ENCODE measurements around the gene CAPN8.

DNA sequence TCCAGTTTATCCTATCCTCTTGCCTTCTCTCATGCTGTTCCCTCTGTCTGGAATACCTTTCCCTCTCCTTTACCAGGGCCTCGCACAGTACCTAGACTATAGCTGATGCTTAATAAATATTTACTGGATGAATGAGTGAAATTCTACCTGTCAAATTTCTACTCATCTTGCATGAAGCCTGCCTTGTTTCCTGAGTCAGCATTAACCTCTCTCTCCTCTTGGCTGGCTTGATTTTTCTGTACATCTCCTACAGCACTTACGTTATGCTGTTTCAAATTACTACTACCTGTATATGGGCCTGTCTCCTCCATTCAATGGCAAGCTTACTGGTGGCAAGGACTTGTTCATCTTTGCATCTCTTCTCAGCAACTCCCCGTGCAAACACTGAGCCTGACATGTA, 130.8 kb downstream of the CAPN8 start:
- TF ChIP-seq POLR2A (IDR thresholded peaks at IDR 0.05; ENCODE audit: low read depth, low read length), result no peak
- TF ChIP-seq SPI1 (IDR thresholded peaks at IDR 0.05; ENCODE audit: low read depth, low read length), result no peak
- TF ChIP-seq POLR2AphosphoS5 (IDR thresholded peaks at IDR 0.05; ENCODE audit: low read depth, low read length), result no peak
- no peak for TF ChIP-seq TAF1 (IDR thresholded peaks at IDR 0.05; ENCODE audit: low read depth, low read length)
- no peak for TF ChIP-seq POU2F2 (IDR thresholded peaks at IDR 0.05; ENCODE audit: low read depth, low read length)
